Testis (tissue), 3 donors: ENCODE results near the gene MMAB. TPM values are rescaled to one million over a fixed set of nuclear protein-coding genes. Genes with fewer than 3 reads are reported as not detected.

ENCODE experiments used
- DNase-seq: peaks from one replicate; pipeline ENCODE4 v3.0.0-alpha.2; 2019
- H3K27ac ChIP-seq, 2 donors: fragments of 200-600 bp; sonication (generic); one replicate each; pipeline ENCODE4 v1.5.1; 2019
- H3K27me3 ChIP-seq: fragments of 200-600 bp; sonication (generic); one replicate; pipeline ENCODE4 v1.5.1; 2019
- H3K36me3 ChIP-seq: fragments of 200-600 bp; sonication (generic); one replicate; pipeline ENCODE4 v1.5.1; 2017; ENCODE audit warnings: low read depth; ENCODE audit errors: missing control alignments
- H3K4me1 ChIP-seq: fragments of 200-600 bp; sonication (generic); one replicate; pipeline ENCODE4 v1.5.1; 2019
- H3K4me3 ChIP-seq, 2 donors: fragments of 200-600 bp; sonication (generic); one replicate each; pipeline ENCODE4 v1.5.1; 2017 to 2019
- H3K9me3 ChIP-seq: fragments of 200-600 bp; sonication (generic); one replicate; pipeline ENCODE4 v1.5.1; 2017
- POLR2A ChIP-seq: fragments of 450-650 bp; IDR thresholded peaks from one replicate; pipeline ENCODE4 v1.6.1; 2017; ENCODE audit warnings: antibody characterized with exemption, mild to moderate bottlenecking, moderate library complexity
- WGBS, 2 donors: methylation state at CpG; one replicate each; pipeline ENCODE4 v1.1.5; 2018; 5-methylcytosine and 5-hydroxymethylcytosine counted together
- intact Hi-C: fragments of 100-400 bp; cut with DNase I; formaldehyde crosslinking; loops from one replicate; pipeline ENCODE4 v1.15.1; 2023; ENCODE audit warnings: low total_unique reads
- polyA plus RNA-seq: library from polyadenylated mRNA; stranded (reverse); fragments of 350-450 nt; fragmentation: Illumina TruSeq; extraction: RNeasy Lipid Tissue Mini Kit (QIAGEN cat#74804); gene quantifications from one replicate; pipeline ENCODE4 v1.2.3, GENCODE V29; 2014; ENCODE audit warnings: low read depth, low replicate concordance; ENCODE audit not compliant: insufficient read depth
- total RNA-seq, 2 donors: library from RNA; depleted of rRNA; stranded (reverse); fragments of >200 nt; gene quantifications; one replicate each; pipeline ENCODE4 v1.2.3, GENCODE V29; 2016
- TF ChIP-seq, protein P1 (sequence below), 3 experiments: fragments of 450-650 bp in 2 of 3; fragments of 200-600 bp in 1 of 3; sonication (generic) in 1 of 3; IDR thresholded peaks; one replicate each; pipeline ENCODE4 v1.5.1; 2016 to 2019; ENCODE audit warnings: antibody characterized with exemption in 3 of 3, mild to moderate bottlenecking in 2 of 3, moderate library complexity in 1 of 3

Gene MMAB
- total and polyA plus RNA-seq, 3 donors from 2014 or later, result 23.6 to 45.2 (median 26.4) TPM

DNA sequence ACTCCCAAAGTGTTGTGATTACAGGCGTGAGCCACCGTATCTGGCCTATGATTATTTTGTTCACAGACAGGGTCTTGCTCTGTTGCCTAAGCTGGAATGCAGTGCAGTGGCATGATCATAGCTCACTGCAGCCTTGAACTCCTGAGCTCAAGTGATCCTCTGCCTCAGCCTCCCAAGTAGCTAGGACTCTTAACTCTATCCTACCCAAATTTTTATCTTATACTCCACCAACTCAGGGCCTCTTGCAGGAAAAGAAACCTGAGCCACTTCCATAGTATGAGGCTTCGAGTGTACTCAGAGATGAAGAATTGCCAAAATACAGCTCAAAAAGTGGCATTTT is 828 bp downstream of the MMAB start:
- Histone ChIP-seq H3K4me1 (peaks cover 14% of the 10 kb centered on the region), H3K36me3 (no peaks in the 10 kb centered on the region), H3K4me3 (peak overlapping the region in 1 of 2 donors; percentile 75), H3K27me3 (no peaks in the 10 kb centered on the region), H3K9me3 (no peaks in the 10 kb centered on the region), H3K27ac (peak overlapping the region in 1 of 2 donors; percentile 81)
- WGBS, 2 donors, result 26 to 30% methylated on average over 3 of the region's 3 CpGs
- no peak for TF ChIP-seq POLR2A
- TF ChIP-seq, protein P1, sequence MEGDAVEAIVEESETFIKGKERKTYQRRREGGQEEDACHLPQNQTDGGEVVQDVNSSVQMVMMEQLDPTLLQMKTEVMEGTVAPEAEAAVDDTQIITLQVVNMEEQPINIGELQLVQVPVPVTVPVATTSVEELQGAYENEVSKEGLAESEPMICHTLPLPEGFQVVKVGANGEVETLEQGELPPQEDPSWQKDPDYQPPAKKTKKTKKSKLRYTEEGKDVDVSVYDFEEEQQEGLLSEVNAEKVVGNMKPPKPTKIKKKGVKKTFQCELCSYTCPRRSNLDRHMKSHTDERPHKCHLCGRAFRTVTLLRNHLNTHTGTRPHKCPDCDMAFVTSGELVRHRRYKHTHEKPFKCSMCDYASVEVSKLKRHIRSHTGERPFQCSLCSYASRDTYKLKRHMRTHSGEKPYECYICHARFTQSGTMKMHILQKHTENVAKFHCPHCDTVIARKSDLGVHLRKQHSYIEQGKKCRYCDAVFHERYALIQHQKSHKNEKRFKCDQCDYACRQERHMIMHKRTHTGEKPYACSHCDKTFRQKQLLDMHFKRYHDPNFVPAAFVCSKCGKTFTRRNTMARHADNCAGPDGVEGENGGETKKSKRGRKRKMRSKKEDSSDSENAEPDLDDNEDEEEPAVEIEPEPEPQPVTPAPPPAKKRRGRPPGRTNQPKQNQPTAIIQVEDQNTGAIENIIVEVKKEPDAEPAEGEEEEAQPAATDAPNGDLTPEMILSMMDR (IDR thresholded peaks at IDR 0.05), result no peak
- DNase-seq, result no peak
- intact Hi-C loops, result no loop called here

- H3K27ac ChIP-seq, result no peak overlapping the region
Measured at GRCh38 chr12:109571773-109572505, 1.4 kb downstream of the MMAB start.

DNA sequence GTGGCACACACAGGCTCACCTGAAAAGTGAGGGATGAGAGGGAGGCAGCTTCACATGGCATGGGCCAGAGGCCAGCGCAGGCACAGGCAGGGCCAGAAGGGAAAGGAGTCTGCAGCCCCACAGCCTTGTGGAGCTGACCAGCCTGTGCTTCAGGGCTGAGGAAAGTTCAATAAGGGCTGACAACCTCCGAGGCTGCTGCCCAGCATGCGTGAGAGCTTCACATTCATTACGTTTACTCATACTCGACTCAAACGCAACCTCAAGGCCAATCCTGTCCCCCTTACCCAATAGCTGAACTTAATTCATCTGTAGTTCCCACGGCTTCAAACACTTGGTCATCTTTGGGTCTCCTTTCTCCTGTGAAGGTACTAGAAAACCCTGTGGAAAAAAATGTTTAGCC is 4.8 kb downstream of the MMAB start:
- WGBS, 2 donors, result 78 to 80% methylated on average over 7 of the region's 7 CpGs
- Histone ChIP-seq H3K4me1 (peaks cover 15% of the 10 kb centered on the region), H3K9me3 (no peaks in the 10 kb centered on the region), H3K27ac (no peak overlapping the region), H3K36me3 (no peaks in the 10 kb centered on the region), H3K4me3 (no peak overlapping the region), H3K27me3 (no peaks in the 10 kb centered on the region)
- TF ChIP-seq, protein P1 (IDR thresholded peaks at IDR 0.05), result no peak
- no peak for TF ChIP-seq POLR2A
- intact Hi-C loops, result no loop called here
- DNase-seq, result no peak

More at GRCh38 chr12:109571773-109572505, 1.4 kb downstream of the MMAB start:
- Histone ChIP-seq H3K36me3 (no peaks in the 10 kb centered on the region), H3K4me1 (peaks cover 14% of the 10 kb centered on the region), H3K9me3 (no peaks in the 10 kb centered on the region), H3K27me3 (no peaks in the 10 kb centered on the region), H3K4me3 (no peak overlapping the region)
- TF ChIP-seq POLR2A, result no peak
- TF ChIP-seq, protein P1 (IDR thresholded peaks at IDR 0.05), result no peak
- no peak for DNase-seq
- intact Hi-C loops, result no loop called here
- WGBS, 2 donors, result 54 to 69% methylated on average over 5 of the region's 5 CpGs

GRCh38 chr12:109567967-109568366 is 5.3 kb downstream of the MMAB start:
- H3K27me3 ChIP-seq, result no peaks in the 10 kb centered on the region
- H3K9me3 ChIP-seq, result no peaks in the 10 kb centered on the region
- no peak for DNase-seq
- intact Hi-C loops, result no loop called here
- peaks cover 19% of the 10 kb centered on the region for H3K4me1 ChIP-seq
- 69 to 71% methylated on average over 3 of the region's 3 CpGs for WGBS, 2 donors
- no peak overlapping the region for H3K27ac ChIP-seq
- H3K4me3 ChIP-seq, result no peak overlapping the region
- no peak for TF ChIP-seq POLR2A
- TF ChIP-seq, protein P1 (IDR thresholded peaks at IDR 0.05), result no peak
- no peaks in the 10 kb centered on the region for H3K36me3 ChIP-seq

DNA sequence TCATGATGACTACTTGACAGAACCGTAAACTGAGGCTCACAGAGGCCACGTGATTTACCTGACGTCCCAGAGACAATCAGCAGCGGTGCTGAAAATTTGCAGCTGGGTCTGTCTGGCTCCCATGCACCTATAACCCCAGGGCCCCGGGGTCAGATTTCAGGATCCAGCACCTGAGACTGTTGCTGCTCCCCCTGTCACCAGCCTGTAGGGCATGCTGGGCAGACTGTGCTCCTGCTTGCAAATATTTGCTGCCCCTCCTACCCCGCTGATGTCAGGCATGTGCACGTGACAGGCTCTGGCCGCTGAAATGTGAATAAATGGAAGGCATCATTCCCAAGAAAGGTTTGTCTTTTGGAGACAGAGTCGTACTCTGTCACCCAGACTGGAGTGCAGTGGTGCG is 6.0 kb downstream of the MMAB start:
- TF ChIP-seq, protein P1 (IDR thresholded peaks at IDR 0.05), result no peak
- intact Hi-C loops, result no loop called here

More for the DNA sequence above, 6.0 kb downstream of the MMAB start:
- Histone ChIP-seq H3K4me1 (peaks cover 14% of the 10 kb centered on the region), H3K9me3 (no peaks in the 10 kb centered on the region), H3K36me3 (no peaks in the 10 kb centered on the region), H3K27ac (no peak overlapping the region), H3K27me3 (no peaks in the 10 kb centered on the region), H3K4me3 (no peak overlapping the region)
- DNase-seq, result no peak
- WGBS, 2 donors, result 90 to 92% methylated on average over 10 of the region's 10 CpGs
